Measurements from ENCODE around the gene PLB1.

DNA sequence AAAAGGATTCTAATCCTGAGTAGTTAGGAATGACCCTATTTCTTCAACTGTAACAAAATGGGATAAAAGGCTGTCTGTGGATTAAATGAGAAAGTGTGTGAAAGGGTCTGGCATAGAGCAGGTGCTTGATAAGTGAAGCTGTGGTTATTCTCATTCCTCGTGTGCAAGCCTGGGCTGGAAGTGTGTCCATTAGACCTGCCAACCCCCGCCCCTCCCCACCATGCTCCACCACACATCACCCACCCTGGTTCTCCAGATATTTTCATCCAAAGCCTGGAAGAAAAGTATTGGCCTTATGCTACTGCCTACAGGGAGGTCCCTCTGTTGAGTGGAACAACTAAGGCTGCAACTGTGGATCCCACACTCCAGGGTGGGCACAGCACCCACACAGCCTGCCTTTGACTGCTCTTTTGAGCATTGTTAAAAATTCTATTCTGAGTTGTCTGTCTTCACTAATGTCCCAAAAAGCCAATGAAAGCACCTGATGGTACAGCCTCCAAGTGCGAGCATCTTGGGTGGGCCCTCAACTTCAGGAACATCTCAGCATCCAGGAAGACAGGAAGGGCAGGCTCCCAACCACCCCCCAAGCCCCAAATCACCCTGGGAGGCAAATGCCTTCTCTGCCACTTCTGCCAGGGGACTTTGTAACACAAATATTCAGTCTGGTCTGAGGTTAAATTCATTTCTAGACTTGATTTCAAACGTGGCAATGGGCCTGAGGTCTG lies 153.0 kb downstream of the PLB1 start:
- TF ChIP-seq POLR2AphosphoS5 (IDR thresholded peaks at IDR 0.05; ENCODE audit: low read depth) (no peak), GABPA (IDR thresholded peaks at IDR 0.05; ENCODE audit: low read depth) (no peak)
- TF ChIP-seq, protein P1, sequence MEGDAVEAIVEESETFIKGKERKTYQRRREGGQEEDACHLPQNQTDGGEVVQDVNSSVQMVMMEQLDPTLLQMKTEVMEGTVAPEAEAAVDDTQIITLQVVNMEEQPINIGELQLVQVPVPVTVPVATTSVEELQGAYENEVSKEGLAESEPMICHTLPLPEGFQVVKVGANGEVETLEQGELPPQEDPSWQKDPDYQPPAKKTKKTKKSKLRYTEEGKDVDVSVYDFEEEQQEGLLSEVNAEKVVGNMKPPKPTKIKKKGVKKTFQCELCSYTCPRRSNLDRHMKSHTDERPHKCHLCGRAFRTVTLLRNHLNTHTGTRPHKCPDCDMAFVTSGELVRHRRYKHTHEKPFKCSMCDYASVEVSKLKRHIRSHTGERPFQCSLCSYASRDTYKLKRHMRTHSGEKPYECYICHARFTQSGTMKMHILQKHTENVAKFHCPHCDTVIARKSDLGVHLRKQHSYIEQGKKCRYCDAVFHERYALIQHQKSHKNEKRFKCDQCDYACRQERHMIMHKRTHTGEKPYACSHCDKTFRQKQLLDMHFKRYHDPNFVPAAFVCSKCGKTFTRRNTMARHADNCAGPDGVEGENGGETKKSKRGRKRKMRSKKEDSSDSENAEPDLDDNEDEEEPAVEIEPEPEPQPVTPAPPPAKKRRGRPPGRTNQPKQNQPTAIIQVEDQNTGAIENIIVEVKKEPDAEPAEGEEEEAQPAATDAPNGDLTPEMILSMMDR (IDR thresholded peaks at IDR 0.05; ENCODE audit: insufficient read depth, low read length): no peak
- TF ChIP-seq, protein P2, sequence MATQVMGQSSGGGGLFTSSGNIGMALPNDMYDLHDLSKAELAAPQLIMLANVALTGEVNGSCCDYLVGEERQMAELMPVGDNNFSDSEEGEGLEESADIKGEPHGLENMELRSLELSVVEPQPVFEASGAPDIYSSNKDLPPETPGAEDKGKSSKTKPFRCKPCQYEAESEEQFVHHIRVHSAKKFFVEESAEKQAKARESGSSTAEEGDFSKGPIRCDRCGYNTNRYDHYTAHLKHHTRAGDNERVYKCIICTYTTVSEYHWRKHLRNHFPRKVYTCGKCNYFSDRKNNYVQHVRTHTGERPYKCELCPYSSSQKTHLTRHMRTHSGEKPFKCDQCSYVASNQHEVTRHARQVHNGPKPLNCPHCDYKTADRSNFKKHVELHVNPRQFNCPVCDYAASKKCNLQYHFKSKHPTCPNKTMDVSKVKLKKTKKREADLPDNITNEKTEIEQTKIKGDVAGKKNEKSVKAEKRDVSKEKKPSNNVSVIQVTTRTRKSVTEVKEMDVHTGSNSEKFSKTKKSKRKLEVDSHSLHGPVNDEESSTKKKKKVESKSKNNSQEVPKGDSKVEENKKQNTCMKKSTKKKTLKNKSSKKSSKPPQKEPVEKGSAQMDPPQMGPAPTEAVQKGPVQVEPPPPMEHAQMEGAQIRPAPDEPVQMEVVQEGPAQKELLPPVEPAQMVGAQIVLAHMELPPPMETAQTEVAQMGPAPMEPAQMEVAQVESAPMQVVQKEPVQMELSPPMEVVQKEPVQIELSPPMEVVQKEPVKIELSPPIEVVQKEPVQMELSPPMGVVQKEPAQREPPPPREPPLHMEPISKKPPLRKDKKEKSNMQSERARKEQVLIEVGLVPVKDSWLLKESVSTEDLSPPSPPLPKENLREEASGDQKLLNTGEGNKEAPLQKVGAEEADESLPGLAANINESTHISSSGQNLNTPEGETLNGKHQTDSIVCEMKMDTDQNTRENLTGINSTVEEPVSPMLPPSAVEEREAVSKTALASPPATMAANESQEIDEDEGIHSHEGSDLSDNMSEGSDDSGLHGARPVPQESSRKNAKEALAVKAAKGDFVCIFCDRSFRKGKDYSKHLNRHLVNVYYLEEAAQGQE (IDR thresholded peaks at IDR 0.05; ENCODE audit: insufficient replicate concordance, low read depth): no peak
